Activated T-helper 9 cell treated with anti-CD3 and anti-CD28 coated beads, Interleukin-2, amount 50 U/mL, for 16 hours (primary cell): ENCODE measurements around the gene C3orf22.

Experiments used
- DNase-seq: peaks from one replicate; pipeline ENCODE4 v3.0.0-alpha.2; 2020; ENCODE audit warnings: low read depth

Gene C3orf22

GRCh38 chr3:126512916-126513650 lies 45.6 kb downstream of the C3orf22 start:
- no peak for DNase-seq

- DNase-seq: no peak
Measured at GRCh38 chr3:126512026-126512425, 46.7 kb downstream of the C3orf22 start.

- DNase-seq: no peak
Measured at GRCh38 chr3:126511291-126511690, 47.4 kb downstream of the C3orf22 start.

GRCh38 chr3:126510308-126510910 lies 48.3 kb downstream of the C3orf22 start:
- no peak for DNase-seq

GRCh38 chr3:126509597-126510307 lies 49.0 kb downstream of the C3orf22 start:
- DNase-seq: no peak

GRCh38 chr3:126508564-126508964 lies 50.2 kb downstream of the C3orf22 start:
- no peak for DNase-seq

- no peak for DNase-seq
Measured at GRCh38 chr3:126507886-126508285, 50.8 kb downstream of the C3orf22 start.

GRCh38 chr3:126503701-126504100 lies 55.0 kb downstream of the C3orf22 start:
- DNase-seq: no peak

- DNase-seq: no peak
Measured at GRCh38 chr3:126502656-126503055, 56.1 kb downstream of the C3orf22 start.

- DNase-seq: no peak
Measured at GRCh38 chr3:126501736-126502135, 57.0 kb downstream of the C3orf22 start.

- DNase-seq: no peak
Measured at GRCh38 chr3:126501054-126501453, 57.7 kb downstream of the C3orf22 start.

GRCh38 chr3:126500016-126500415 lies 58.7 kb downstream of the C3orf22 start:
- DNase-seq: no peak
